ENCODE results near the gene ART4. TPM values are rescaled to one million over a fixed set of nuclear protein-coding genes. Genes with fewer than 3 reads are reported as not detected.

Gene ART4
- total RNA-seq, 8 experiments from 2014 or later, result 0.04 to 0.43 (median 0.26) TPM

DNA sequence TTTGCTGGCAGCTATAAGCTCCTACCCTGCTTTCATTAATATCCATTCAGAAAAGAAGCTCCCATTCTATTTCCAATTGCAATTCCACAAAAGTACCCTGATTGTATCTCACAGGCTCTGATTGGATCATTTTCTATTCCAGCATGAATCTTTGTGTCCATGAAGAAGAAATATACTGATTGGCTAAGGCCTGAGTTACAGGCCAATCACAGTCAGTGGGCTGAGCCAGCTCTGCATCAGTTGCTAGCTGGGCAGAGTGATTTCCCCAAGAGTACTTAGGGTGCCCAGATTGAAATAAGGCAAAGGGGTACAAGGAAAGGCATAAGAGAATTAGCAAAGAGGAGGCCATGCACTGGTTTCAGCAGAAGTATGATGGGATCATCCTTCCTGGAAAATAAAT is 14.4 kb downstream of the ART4 start:
- no peak overlapping the region for H3K4me3 ChIP-seq
- no peak overlapping the region for H3K27ac ChIP-seq
- peaks cover 1 to 3% of the 10 kb centered on the region in 2 donors for H3K4me1 ChIP-seq (replicated peaks in 1 of 2)
- in situ Hi-C loops (cut with MboI; ENCODE audit: low pct_unique_long_range_greater_than_20kb in 2 of 9, low sequenced_read_pairs in 9 of 9, unreplicated experiment in 9 of 9), result loop anchor here in 6 of 9 experiments (25.0 kb wide), 4 partner anchors 158 to 708 kb away; partner anchors contain the start of gene RERG (in 4 of the 6)
- ATAC-seq (replicated peaks in 6 of 8), result peak in 5 of 8 experiments; percentile 37 to 87 (median 78)

DNA sequence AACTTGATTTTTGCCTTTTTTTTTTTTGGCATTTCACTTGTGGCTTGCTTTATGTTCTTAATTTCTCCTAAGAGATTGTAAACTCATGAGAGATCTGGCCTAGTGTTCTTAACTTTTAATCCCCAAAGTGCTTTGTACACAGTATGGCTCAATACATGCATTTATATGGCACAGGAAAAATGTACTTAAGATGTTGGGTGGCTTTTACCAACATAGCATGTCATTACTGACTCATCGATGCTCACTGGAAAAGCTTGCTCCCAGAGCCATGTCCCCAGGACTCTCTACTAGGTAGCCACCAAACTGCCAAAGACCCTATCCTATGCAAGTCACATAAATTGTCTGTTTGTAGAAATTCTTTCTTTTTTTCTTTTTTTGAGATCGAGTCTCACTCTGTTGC is 16.3 kb downstream of the ART4 start:
- no peak for ATAC-seq (replicated peaks in 6 of 8)
- Histone ChIP-seq H3K4me1 (replicated peaks in 1 of 2) (no peaks in the 10 kb centered on the region), H3K27ac (no peak overlapping the region), H3K4me3 (no peak overlapping the region)
- WGBS, 10 experiments, result 83 to 100% (median 100%) methylated on average over 1 to 2 of the region's 2 CpGs; no CpG with 5 or more reads in 4 of the 10 experiments
- in situ Hi-C loops (cut with MboI; ENCODE audit: low pct_unique_long_range_greater_than_20kb in 2 of 9, low sequenced_read_pairs in 9 of 9, unreplicated experiment in 9 of 9), result loop anchor here in 6 of 9 experiments (25.0 kb wide), 4 partner anchors 160 to 710 kb away; partner anchors contain the start of gene RERG (in 4 of the 6)

DNA sequence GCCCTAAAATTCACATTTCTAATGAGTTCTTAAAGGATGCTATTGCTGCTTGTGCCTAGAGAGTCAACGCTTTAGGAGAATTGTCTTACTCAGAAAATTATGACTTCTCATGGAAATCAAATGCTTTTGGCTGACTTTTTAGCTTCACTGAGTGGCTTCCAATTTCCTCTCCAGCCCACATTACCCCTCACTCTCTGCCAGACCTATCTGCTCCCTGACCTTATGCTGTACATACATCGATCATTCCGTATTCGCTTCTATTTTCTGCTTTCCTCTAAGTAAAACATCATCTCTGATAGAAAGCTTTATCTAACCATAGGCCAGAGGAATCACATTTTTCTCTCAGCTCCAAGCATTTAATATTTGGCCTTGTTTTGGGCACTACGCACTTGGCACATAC is 16.8 kb downstream of the ART4 start:
- 60 to 100% (median 95%) methylated on average over 1 to 5 of the region's 5 CpGs for WGBS, 10 experiments
- no peaks in the 10 kb centered on the region for H3K4me1 ChIP-seq (replicated peaks in 1 of 2)
- no peak overlapping the region for H3K4me3 ChIP-seq
- no peak overlapping the region for H3K27ac ChIP-seq
- in situ Hi-C loops (cut with MboI; ENCODE audit: low pct_unique_long_range_greater_than_20kb in 2 of 9, low sequenced_read_pairs in 9 of 9, unreplicated experiment in 9 of 9), result loop anchor here in 6 of 9 experiments (25.0 kb wide), 4 partner anchors 161 to 711 kb away; partner anchors contain the start of gene RERG (in 4 of the 6)
- ATAC-seq (replicated peaks in 6 of 8), result no peak

DNA sequence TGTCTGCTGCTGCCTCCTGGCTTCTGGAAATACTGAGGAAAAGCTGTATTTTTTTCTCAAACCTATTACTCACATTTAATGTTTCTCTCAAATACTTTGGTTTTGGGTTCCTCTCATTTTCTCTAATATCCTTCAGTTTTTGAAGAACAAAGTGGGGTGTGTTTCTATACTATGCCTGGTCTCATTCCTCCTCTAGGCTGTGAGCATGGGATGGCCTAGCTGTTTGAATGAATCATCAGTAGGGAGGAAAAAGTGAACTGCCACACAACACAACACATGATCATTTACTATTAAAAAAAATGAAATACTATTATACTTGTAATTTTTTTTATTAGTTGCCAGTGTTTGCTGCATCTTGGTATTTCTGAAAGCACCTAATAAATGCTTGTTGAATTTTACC is 18.1 kb downstream of the ART4 start:
- ATAC-seq (replicated peaks in 6 of 8), result peak in 2 of 8 experiments; percentile 67 to 78
- no peak overlapping the region for H3K27ac ChIP-seq
- in situ Hi-C loops (cut with MboI; ENCODE audit: low pct_unique_long_range_greater_than_20kb in 2 of 9, low sequenced_read_pairs in 9 of 9, unreplicated experiment in 9 of 9), result loop anchor here in 6 of 9 experiments (25.0 kb wide), 4 partner anchors 162 to 712 kb away; partner anchors contain the start of gene RERG (in 4 of the 6)
- no peak overlapping the region for H3K4me3 ChIP-seq
- no peaks in the 10 kb centered on the region for H3K4me1 ChIP-seq (replicated peaks in 1 of 2)

DNA sequence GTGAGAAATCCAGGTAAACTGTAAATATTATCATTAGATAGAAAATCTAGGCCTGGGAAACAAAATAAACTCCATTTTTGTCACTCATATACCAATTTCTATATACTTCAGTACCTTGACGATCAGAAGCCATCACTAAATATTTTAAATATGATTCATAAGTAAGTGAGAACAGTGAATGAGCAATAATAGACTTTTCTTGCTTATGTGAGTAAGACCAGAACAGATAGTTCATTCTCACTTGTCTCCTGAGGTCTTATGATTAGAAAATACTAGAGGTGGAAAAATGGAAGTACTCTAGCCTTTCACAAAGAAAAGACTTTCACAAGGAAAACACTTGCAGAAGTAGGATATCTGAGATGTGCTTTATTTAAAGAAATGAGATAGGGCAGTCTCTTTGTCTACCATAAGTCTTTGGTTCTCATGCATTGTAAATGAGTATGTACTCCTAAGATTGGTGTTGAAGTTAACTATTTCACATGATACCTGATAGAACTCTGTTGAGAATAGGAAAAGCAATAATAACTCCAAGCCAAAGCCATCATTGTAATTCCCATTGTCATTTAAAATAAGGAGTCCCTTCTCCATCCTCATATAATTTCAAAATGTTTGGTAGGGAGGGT is 19.2 kb downstream of the ART4 start:
- in situ Hi-C loops (cut with MboI; ENCODE audit: low pct_unique_long_range_greater_than_20kb in 2 of 9, low sequenced_read_pairs in 9 of 9, unreplicated experiment in 9 of 9), result no loop called here
- Histone ChIP-seq H3K27ac (no peak overlapping the region), H3K4me3 (no peak overlapping the region), H3K4me1 (replicated peaks in 1 of 2) (no peaks in the 10 kb centered on the region)
- 13 to 100% (median 67%) methylated on average over 1 of the region's 1 CpG; no CpG with 5 or more reads in 3 of the 10 experiments for WGBS, 10 experiments
- no peak for ATAC-seq (replicated peaks in 6 of 8)

DNA sequence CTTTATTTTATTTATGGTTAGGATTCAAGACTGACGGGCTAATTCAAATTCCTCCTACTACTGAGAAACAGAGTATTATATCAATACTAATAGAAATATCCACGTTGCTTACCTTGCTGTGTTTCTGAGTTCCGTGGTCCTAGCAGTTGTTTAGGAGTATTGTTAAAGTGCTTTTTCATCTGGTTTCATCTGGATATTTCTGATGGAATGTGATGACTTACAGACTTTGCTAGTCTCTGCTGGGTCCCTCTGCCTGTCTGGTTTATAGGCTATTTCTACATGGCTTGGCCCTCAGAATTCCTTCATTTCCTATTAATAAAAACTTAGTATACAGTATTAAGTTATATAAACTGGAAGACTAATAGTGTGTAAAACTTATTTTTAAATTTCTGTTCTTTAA is 29.3 kb downstream of the ART4 start, which contains the start of gene SMCO3:
Gene SMCO3 (minus strand): TSS at position 169 of the 400 bp plus-strand sequence. CDS start 7,502 bp downstream, outside the sequence.
- Histone ChIP-seq H3K4me3 (peak within 1 kb of the TSS in 1 of 5 donors; percentile 20), H3K27ac (no peak within 1 kb of the TSS), H3K4me1 (replicated peaks in 1 of 2) (no peaks in the 10 kb centered on the region)
- ATAC-seq (replicated peaks in 6 of 8), result peak in 1 of 8 experiments; percentile 51
- in situ Hi-C loops (cut with MboI; ENCODE audit: low pct_unique_long_range_greater_than_20kb in 2 of 9, low sequenced_read_pairs in 9 of 9, unreplicated experiment in 9 of 9), result no loop called here
- WGBS, 10 experiments, result 21 to 100% (median 72%) methylated on average over 1 to 3 of the region's 3 CpGs

DNA sequence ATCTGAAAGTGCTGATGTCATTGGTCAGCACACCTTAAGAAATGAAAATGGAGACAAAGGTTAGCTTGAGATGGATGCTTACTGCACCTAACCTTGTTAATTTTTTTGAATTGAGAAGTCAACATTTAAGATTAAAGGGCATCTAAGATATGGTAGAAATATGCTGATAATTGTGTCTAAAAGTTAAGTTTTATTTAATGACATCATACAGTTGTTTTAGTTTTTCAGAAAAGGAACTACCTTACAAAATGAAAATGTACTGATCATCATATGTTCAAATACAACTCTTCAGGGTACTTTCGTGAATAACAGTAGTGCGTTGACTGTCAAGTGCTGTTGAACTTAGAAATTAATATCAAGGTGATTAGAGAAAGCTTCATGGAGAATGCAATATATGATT is 31.8 kb downstream of the ART4 start:
- in situ Hi-C loops (cut with MboI; ENCODE audit: low pct_unique_long_range_greater_than_20kb in 2 of 9, low sequenced_read_pairs in 9 of 9, unreplicated experiment in 9 of 9), result no loop called here
- no peak for ATAC-seq (replicated peaks in 6 of 8)

DNA sequence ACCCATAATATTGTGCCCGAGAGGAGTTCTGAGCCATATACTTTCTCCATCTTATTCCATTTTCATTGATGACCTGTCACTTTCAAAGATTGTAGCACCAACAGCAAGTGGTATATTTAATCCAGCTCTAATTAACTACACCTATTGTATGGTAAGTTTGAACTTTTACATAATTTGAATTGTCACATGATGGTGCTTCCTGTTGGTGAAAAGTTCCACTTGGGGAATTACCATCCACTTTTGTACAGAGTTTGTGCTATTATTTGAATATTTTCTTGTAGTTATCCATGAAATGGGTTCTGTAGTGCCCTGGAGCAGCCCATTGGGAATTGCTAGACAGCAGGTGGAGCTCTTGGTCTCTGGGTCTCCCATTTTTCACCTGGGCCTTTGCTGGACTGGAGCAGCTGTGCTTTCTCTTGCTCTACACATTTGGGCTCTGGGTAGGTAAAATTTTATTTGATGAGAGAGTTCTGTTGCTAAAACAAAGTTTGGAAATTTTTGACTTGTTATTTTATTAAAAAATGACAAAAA is 32.3 kb downstream of the ART4 start:
- 80 to 100% (median 85%) methylated on average over 1 of the region's 1 CpG; no CpG with 5 or more reads in 4 of the 10 experiments for WGBS, 10 experiments
- Histone ChIP-seq H3K4me3 (no peak overlapping the region), H3K27ac (no peak overlapping the region), H3K4me1 (replicated peaks in 1 of 2) (no peaks in the 10 kb centered on the region)
- in situ Hi-C loops (cut with MboI; ENCODE audit: low pct_unique_long_range_greater_than_20kb in 2 of 9, low sequenced_read_pairs in 9 of 9, unreplicated experiment in 9 of 9), result no loop called here
- peak in 2 of 8 experiments; percentile 35 to 47 for ATAC-seq (replicated peaks in 6 of 8)

More for the DNA sequence above, 31.8 kb downstream of the ART4 start:
- Histone ChIP-seq H3K27ac (no peak overlapping the region), H3K4me3 (no peak overlapping the region), H3K4me1 (replicated peaks in 1 of 2) (no peaks in the 10 kb centered on the region)
- 63 to 100% (median 94%) methylated on average over 2 of the region's 2 CpGs for WGBS, 10 experiments

DNA sequence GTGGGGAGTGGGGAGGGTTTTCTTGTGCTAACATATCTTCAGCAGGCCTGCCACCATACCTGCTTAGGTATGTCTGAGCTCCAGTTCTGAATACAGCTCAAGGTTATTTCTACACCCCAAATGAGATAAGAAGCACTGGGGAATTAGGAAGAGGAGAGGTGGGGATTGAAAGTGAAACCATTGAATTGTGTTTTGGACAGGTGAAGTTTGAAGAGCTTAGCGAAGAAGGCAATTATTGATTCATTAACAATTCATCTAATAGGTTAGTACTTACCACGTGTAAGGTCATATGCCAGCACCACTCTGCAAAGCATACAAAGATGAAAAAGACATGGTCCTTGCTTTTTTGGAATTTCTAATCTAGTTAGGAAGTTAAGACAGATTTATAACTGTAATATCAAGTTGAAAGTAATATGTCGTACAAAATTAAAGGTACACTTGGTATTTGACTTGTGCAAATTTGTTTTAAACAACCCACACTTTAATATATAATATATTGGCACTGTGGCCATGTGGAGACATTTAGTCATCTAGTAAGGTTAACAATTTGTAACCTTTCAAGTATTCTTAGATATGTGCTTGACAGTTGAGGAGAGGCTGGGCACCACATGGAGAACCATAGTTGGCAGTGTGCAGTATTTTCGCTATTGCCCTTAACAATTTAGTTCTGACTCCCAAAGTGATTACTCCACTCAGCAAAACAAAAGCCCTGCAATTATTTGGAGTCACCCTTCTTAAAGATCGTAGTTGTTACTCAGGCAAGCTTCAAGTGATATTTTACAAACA is 33.0 kb downstream of the ART4 start:
- in situ Hi-C loops (cut with MboI; ENCODE audit: low pct_unique_long_range_greater_than_20kb in 2 of 9, low sequenced_read_pairs in 9 of 9, unreplicated experiment in 9 of 9), result no loop called here
- H3K27ac ChIP-seq, result no peak overlapping the region
- ATAC-seq (replicated peaks in 6 of 8), result no peak
- 29 to 100% (median 88%) methylated on average over 1 to 5 of the region's 5 CpGs for WGBS, 10 experiments
- H3K4me3 ChIP-seq, result no peak overlapping the region
- H3K4me1 ChIP-seq (replicated peaks in 1 of 2), result no peaks in the 10 kb centered on the region

DNA sequence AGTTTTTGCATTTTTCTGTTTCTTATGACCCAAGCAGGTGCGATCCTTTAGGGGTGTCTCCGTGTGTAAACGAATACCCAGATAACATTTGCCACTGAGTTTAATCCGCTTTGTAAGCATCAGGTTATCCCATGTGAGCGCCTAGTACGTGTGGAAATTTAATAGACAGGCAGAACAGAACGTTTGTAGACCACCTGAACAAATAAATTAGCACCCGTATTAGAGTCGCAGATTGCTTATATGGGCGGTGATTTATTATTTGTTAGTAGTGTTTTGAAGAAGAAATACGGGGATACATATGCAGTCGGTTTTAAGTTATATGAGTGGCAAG is 39.5 kb downstream of the ART4 start:
- peak overlapping the region; percentile 50 to 97 (median 94) for H3K4me3 ChIP-seq
- in situ Hi-C loops (cut with MboI; ENCODE audit: low pct_unique_long_range_greater_than_20kb in 2 of 9, low sequenced_read_pairs in 9 of 9, unreplicated experiment in 9 of 9), result no loop called here
- peak overlapping the region; percentile 59 to 79 for H3K27ac ChIP-seq
- H3K4me1 ChIP-seq (replicated peaks in 1 of 2), result peaks cover 2 to 21% of the 10 kb centered on the region in 2 donors
- ATAC-seq (replicated peaks in 6 of 8), result peak; percentile 13 to 36 (median 29)
- WGBS, 10 experiments, result 0 to 20% (median 0%) methylated on average over 1 to 12 of the region's 12 CpGs; no CpG with 5 or more reads in 1 of the 10 experiments

DNA sequence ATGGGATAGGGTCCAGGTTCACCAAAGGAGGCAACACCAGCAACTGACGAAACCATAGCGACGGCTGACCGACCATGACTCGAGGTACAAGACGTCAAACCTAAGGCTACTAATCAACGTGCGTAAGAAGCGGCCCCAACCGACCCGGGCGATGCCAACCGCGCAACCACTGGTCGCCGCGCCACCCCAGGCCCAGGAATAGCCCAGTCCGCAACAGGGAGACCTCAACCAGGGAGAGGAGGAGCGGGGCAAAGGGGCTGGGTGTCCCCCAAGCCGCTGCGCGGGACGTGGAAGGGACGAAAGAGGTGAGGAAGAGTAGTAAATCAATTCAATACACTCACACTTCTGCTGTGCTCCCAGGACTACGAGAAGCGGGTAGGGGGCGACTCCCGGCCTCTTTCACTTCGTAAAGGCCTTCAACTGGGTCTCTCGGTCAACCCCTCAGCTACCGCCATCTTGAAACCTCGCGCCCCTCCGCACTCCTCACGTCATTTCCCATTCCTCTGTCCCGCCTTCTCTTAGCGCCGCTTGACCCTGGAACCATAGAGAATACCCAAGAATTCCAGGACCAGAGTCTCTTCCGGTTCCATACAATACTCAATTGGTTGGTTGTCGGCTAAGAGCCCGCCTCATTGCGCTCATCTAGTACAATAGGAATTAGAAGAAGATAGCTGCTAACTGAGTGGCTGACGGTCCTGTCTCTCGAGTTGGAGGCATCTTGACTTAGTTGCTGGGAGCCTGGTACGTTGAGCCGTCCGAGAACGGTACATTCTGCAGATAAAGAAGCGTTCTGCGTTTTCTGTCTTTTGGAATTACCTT is 40.1 kb downstream of the ART4 start, which contains the start of the genes C12orf60 and WBP11:
Gene C12orf60 (plus strand): TSS at position 660 of the 819 bp plus-strand sequence. CDS start 19,266 bp downstream, outside the sequence.
Gene WBP11 (minus strand): TSS at position 468 of the 819 bp plus-strand sequence. CDS start 2,095 bp downstream, outside the sequence.
- peak within 1 kb of the TSS; percentile 92 to 94 for H3K27ac ChIP-seq
- peak; percentile 97 to 100 (median 99) for ATAC-seq (replicated peaks in 6 of 8)
- in situ Hi-C loops (cut with MboI; ENCODE audit: low pct_unique_long_range_greater_than_20kb in 2 of 9, low sequenced_read_pairs in 9 of 9, unreplicated experiment in 9 of 9), result no loop called here
- peaks cover 2 to 21% of the 10 kb centered on the region in 2 donors for H3K4me1 ChIP-seq (replicated peaks in 1 of 2)
- H3K4me3 ChIP-seq, result peak within 1 kb of the TSS; percentile 68 to 97 (median 94)
- WGBS, 10 experiments, result 0 to 1% (median 0%) methylated on average over 3 to 25 of the region's 50 CpGs; no CpG with 5 or more reads in 1 of the 10 experiments

DNA sequence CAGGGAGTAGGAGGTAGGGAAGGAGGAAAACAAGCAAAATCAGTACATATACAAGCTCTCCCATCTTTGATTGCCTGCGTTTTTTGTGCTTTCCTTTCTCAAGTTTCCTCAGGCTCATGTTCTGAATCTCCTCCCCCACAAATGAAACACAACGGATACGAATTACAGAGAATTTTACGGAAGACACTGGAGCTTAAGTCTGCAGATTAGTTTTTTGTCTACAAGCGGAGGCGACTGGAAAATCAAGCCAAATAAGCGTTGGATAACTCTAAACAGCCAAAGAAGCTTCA is 40.7 kb downstream of the ART4 start:
- Histone ChIP-seq H3K4me3 (peak overlapping the region; percentile 68 to 97 (median 94)), H3K27ac (peak overlapping the region; percentile 92 to 94), H3K4me1 (replicated peaks in 1 of 2) (peaks cover 2 to 21% of the 10 kb centered on the region in 2 donors)
- no peak for ATAC-seq (replicated peaks in 6 of 8)
- in situ Hi-C loops (cut with MboI; ENCODE audit: low pct_unique_long_range_greater_than_20kb in 2 of 9, low sequenced_read_pairs in 9 of 9, unreplicated experiment in 9 of 9), result no loop called here
- WGBS, 10 experiments, result 0 to 28% (median 1%) methylated on average over 1 to 6 of the region's 7 CpGs; no CpG with 5 or more reads in 4 of the 10 experiments
